Raji (cell line): ENCODE data around the gene ADCYAP1R1.

Experiments used
- POLR2A ChIP-seq: IDR thresholded peaks from 2 replicates; pipeline ENCODE4 v1.6.1; 2011; ENCODE audit warnings: low read depth, low read length, control low read depth; ENCODE audit not compliant: insufficient read depth

ADCYAP1R1 gene

GRCh38 chr7:31054608-31055278 is 2.6 kb downstream of the ADCYAP1R1 start:
- TF ChIP-seq POLR2A = no peak

DNA sequence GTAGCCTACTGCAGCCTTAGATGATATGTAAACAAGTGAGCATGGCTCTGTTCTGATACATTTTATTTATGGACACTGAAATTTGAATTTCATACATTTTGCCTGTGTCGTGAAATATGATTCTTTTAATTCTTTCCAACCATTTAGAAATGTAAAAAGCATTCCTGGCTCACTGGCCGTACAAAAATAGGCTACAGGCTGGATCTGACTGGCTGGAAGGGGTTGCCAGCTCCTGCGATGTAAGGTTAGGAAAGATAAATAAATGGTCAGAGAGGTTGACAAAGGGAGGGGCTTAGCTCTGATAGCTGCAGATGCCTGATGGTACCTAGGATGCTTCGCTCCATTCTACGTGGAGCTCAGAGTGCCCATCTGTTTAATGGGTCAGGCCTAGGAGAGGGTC is 3.4 kb downstream of the ADCYAP1R1 start:
- no peak for TF ChIP-seq POLR2A

- TF ChIP-seq POLR2A = no peak
Measured at GRCh38 chr7:31056775-31057346, 4.8 kb downstream of the ADCYAP1R1 start.

- no peak for TF ChIP-seq POLR2A
Measured at GRCh38 chr7:31058122-31058521, 6.0 kb downstream of the ADCYAP1R1 start.

- no peak for TF ChIP-seq POLR2A
Measured at GRCh38 chr7:31058688-31059087, 6.6 kb downstream of the ADCYAP1R1 start.

DNA sequence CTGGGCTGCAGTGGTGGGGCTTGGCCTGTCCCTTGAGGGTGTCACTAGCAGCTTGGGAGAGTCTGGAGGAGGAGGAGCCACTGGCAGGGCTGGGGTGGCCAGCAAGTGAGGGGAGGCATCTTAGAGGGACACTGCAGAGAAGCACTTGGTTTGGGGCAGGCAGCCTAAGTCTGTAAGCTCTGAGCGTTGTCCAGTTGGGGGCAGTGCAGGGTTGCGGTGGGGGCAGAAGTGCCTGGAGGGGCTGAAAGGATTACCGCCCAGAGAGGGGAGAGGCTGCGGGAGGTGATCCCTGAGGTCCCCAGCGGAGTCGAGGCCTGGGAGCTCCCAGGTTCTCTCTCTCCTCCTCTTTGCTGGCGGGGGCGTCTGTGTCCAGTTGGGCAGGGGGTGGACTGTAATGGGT is 7.4 kb downstream of the ADCYAP1R1 start:
- TF ChIP-seq POLR2A = no peak

DNA sequence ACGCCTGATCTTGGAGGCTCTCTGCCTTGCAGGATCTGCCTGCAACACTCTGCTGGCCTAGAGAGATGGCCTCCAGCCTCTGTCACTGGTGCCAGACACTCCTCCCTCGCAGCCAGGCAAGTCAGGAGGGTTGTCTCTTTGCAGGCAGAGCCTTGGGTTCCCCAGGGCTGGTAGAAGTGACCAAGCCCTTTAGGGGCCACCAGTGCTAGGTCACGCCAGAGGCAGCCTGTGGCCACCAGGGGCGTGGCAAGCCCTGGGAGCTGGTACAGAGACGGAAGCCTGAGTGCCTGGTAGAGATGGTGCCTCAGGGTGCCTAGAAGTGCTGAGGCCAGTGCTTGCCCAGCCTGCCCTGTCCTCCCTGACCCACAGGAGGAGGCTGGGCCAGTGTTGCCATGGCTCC is 9.1 kb downstream of the ADCYAP1R1 start:
- no peak for TF ChIP-seq POLR2A

- no peak for TF ChIP-seq POLR2A
Measured at GRCh38 chr7:31062746-31063435, 10.8 kb downstream of the ADCYAP1R1 start.

DNA sequence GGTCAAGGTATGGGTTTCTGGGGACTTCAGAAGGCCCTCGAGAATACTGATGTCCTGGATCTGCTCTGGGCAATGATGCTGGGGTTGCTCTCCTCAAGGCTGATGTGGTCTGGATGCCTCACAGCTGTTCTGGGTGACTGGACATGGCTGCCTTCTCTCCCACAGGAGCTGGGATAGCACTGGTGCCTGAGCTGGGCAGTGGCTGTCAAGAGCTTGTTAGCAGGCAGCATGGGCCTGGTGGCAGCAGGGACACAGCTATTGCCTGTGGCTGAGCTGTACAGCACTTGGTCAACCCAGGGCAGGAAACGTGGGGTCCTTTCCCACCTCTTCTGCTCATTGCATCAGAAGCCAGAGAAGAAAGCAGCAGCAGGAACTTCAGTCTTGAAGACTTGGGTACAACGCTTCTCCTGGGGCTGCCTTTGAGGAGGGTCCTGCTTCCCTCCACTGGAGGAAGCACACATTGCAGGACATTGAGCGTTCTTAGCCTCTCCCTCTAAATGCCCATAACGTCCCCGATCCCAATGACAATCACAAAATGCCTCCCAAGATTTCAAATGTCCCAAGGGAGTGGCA is 13.0 kb downstream of the ADCYAP1R1 start:
- TF ChIP-seq POLR2A = no peak

DNA sequence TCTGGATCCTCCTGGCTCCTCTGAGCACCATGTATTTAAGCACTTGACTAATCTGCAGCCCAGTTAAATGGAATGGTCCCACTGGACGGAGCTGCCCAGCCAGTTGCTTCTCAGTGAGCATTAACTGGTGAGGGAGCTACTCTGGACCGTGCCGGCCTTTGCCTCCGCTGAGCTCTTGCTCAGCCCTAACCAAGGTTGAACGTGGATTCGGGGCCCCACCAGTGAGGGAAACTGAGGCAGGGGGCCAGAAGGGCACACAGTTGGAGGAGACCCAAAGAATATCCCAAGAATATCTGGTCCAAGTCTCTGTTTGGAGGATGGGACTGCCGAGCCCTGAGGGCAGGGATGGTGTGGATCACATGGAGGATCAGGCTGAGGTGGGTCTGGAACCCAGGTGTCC is 13.7 kb downstream of the ADCYAP1R1 start:
- no peak for TF ChIP-seq POLR2A

DNA sequence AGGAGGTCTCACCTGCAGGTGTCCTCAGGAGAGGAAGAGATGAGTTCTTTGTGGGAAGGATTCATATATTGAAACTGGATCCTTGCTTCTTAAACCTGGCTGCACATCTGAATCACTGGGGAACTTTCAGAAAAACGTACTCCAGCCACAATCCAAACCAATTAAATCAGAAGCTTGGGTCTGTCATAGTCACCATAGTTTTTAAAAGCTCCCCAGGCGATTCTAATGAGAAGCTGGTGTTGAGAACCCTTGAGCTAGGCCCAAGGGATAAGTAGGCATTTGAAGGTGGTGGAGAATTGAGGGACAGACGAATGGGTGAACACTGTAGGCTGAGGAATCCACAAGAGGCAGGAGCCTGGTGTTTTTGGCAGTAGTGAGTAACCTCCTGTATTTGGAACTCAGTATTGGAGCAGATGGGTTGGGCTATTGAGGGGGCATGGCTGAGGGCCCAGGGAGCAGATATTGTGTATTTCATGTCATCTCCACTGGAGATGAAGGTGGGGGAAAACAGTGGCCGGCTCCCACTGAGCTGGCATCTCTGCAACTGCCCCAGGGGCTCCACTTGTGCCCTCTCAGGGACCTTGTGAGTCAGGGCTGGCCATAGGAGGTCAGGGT is 14.5 kb downstream of the ADCYAP1R1 start:
- no peak for TF ChIP-seq POLR2A

DNA sequence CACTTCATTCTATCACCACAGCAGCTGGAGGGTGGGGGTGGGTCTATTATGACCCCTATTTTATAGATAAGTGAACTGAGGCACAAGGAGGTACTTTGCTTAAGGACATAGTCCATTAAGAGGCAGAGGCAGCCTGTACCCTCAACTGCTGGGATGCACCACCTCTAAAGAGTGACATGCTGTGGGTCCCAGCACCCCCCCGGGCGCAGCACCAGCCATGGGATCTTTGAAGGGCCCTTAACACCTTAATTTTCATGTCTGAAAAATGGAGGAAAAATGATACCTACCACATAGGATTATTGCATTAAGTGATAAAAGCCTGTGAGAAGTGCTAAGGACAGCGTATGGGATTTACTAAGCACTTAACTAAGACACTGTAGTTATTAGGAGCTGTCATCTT is 15.4 kb downstream of the ADCYAP1R1 start:
- no peak for TF ChIP-seq POLR2A

DNA sequence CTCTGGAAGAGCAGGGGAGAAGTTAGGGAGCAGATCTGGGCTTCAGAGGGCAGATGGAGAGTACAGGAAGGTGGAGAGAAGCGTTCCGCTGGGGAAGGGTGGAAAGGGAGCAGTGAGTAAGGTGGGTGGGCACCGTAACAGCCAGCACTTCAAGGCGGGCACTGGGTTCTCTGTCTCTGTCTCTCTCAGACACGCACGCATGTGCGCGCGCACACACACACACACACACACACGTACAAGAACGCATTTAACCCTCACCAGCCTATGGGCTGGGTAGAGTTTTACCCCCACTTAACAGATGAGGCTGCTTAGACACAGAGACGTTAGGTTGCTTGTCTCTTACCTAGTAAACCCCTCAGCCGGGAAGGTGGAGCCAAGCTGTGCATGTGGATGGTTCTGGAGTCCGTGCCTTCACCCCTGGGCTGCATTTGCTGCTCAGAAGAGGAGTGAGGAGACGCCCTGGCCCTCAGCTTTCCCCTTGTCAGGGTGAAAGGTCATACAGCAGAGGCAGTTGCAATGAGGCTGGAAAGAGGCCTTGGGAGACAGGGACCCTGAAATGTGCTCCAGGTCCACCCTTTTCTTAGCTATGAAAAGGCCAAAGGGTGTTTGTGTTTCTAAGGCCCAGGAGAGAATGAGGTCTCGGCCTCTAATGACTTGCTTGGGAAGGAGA is 16.0 kb downstream of the ADCYAP1R1 start:
- TF ChIP-seq POLR2A = no peak

DNA sequence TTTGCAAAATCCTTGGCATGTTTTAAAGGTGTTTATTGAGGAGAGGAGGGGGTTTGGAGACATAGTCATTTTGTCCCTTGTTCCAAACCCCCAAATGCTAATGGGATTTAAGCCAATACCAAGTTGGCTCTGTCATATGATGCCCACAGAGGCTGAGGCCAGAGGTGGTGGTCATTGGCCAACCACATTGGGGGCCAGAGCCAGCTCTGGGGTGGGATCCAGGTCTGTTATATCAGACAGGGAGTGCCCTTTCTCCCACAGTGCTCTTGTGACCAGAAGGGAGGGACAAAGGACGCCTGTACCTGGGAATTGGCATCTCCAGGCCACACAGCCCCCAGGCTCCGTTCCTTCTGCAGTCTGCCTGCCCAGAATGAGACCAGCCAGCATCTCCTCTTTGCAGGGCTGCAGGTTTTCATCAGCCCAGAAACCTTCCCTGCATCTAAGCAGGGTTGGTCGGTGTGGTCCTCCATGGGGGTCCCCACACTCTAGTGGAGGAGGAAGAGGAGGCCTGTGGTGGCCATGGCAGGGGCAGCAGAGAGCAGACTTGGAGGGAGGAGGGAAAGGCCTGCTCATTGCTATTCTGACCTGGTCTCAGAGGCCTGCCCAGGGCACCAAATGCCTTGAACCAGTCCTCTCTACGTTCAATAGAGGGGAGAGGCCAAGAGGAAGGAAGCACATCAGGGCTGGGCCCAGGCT is 17.9 kb downstream of the ADCYAP1R1 start:
- TF ChIP-seq POLR2A = no peak
